B cell (primary cell): ENCODE measurements around the gene THSD4.

ENCODE experiments used
- EZH2 ChIP-seq: IDR thresholded peaks from 2 replicates; pipeline ENCODE4 v1.6.1; 2012; ENCODE audit warnings: borderline replicate concordance, low read depth, mild to moderate bottlenecking, moderate library complexity, low read length; ENCODE audit not compliant: insufficient read depth, poor library complexity, severe bottlenecking
- TF ChIP-seq, protein P1 (sequence below): fragments of 200-600 bp; IDR thresholded peaks from one replicate; pipeline ENCODE4 v1.8.0; 2022; ENCODE audit warnings: antibody characterized with exemption, mild to moderate bottlenecking

DNA sequence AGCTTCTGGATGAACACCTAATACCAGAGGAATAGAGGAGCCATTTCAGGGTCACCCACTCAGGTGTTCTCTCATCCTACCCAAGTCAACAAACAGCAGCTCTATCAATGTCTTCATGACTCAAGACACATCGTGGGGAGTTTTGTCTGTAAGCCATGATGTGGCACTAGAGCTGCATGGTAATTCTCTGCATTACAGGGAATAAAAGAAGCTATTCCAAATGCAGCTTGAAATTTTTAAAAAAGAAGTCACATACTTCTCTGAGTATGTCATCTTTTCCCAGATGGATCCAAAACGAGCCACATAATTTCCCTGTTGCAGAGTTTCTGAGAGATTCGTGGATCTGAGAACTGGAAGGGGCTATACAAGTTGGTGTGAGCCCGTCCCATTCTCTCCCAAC is 6.1 kb upstream of the THSD4 start:
- TF ChIP-seq, protein P1, sequence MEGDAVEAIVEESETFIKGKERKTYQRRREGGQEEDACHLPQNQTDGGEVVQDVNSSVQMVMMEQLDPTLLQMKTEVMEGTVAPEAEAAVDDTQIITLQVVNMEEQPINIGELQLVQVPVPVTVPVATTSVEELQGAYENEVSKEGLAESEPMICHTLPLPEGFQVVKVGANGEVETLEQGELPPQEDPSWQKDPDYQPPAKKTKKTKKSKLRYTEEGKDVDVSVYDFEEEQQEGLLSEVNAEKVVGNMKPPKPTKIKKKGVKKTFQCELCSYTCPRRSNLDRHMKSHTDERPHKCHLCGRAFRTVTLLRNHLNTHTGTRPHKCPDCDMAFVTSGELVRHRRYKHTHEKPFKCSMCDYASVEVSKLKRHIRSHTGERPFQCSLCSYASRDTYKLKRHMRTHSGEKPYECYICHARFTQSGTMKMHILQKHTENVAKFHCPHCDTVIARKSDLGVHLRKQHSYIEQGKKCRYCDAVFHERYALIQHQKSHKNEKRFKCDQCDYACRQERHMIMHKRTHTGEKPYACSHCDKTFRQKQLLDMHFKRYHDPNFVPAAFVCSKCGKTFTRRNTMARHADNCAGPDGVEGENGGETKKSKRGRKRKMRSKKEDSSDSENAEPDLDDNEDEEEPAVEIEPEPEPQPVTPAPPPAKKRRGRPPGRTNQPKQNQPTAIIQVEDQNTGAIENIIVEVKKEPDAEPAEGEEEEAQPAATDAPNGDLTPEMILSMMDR = no peak
- TF ChIP-seq EZH2 = no peak
